GM12801 (cell line): Measurements from ENCODE around the gene CCL13.

Source experiments
- TF ChIP-seq, protein P1 (sequence below): IDR thresholded peaks from one replicate; pipeline ENCODE4 v1.5.1; 2011; ENCODE audit warnings: control low read depth; ENCODE audit not compliant: insufficient read length; ENCODE audit errors: extremely low read depth

The CCL13 gene

DNA sequence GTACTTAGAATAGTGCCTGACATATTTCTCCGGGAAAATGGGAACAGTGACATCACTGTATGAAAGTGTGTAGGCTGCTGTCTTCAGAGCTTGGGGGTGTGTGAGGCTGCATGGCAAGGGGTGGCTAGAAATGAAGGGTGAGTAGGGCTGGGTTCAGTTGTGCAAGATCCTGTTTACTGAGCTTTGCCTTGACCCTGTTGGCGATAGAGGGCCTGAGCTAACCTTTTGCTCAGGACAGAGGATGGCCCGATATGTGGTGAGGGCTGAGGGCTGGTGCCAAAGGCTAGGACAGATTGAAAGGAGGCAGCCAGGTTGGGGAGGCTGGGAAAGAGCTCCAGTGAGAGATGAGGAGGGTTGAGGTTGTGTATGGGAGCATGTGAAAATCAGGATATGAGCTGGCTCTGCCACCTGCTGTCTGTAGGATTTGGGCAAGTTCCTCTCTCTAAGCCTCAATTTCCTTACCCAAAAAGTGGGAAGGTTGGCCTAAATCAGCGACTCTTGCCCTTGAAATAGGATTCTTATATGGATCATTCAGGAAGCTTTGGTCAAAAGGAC is 12.7 kb downstream of the CCL13 start:
- TF ChIP-seq, protein P1, sequence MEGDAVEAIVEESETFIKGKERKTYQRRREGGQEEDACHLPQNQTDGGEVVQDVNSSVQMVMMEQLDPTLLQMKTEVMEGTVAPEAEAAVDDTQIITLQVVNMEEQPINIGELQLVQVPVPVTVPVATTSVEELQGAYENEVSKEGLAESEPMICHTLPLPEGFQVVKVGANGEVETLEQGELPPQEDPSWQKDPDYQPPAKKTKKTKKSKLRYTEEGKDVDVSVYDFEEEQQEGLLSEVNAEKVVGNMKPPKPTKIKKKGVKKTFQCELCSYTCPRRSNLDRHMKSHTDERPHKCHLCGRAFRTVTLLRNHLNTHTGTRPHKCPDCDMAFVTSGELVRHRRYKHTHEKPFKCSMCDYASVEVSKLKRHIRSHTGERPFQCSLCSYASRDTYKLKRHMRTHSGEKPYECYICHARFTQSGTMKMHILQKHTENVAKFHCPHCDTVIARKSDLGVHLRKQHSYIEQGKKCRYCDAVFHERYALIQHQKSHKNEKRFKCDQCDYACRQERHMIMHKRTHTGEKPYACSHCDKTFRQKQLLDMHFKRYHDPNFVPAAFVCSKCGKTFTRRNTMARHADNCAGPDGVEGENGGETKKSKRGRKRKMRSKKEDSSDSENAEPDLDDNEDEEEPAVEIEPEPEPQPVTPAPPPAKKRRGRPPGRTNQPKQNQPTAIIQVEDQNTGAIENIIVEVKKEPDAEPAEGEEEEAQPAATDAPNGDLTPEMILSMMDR, result no peak

DNA sequence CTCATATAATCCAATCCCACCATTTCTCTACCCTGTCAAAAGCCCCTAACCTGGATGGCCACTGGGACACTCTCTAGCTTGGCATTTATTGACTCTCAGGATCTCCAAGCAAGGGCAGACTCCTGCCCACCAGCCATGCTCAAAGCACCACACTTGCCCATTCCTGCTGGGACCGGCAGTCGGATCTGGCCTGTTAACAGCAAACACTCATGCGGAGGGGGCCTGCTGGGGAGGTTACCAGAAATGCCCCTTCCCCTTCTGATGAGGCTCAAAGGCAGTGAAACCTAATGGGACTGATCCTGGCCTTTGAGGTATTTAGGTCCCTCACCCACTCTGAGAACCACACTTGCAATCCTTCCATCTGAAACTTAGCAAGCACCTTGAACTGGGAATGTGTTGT is 13.3 kb downstream of the CCL13 start:
- TF ChIP-seq, protein P1, result no peak

DNA sequence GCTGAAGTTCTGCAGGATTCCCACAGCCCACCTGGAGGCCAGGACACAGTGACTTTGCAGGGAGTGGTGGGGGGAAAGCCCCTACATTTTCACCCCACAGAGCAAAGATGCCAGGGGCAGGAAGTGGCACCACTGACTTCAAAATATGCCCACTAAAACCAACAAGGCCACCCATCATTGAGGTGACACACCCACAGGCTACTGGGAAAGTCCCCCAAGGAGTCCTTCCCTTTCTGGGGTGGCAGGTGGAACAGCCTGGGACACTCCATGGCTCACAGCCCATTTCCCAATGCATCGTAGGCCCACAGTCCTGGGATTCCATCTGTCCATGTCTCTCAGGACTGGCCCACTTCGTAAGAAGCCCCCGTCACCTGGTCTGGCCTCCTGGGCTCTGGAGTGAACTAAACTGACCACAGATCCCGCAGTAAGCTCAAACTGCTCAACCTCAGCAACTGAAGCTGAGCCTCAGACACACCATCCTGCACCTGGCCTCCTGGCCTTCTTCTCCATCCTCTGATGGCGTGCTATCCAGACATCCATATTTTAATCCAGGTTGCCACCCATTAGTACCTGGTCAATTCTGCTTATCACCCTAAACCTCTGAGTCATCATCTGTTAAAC is 14.2 kb downstream of the CCL13 start:
- TF ChIP-seq, protein P1, result no peak

DNA sequence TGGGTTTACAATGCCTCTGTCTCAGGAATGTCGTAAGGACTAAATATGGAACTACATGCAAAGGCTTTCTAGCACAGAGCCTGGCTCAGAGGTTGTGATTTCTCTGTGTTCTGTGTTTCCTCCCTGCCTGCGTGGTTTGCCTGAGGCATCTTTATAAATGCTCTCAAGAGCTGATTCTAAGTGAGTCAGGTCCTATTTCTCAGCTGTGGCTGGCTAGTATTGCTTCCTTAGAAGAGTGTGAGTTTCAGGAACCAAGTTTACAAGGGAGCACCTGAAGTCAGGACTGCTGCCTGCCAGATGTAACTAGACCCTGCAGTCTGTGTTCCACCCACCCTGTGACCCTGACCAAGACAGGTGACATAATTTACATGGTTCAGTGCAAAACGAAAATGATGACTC is 14.7 kb downstream of the CCL13 start:
- TF ChIP-seq, protein P1, result no peak

DNA sequence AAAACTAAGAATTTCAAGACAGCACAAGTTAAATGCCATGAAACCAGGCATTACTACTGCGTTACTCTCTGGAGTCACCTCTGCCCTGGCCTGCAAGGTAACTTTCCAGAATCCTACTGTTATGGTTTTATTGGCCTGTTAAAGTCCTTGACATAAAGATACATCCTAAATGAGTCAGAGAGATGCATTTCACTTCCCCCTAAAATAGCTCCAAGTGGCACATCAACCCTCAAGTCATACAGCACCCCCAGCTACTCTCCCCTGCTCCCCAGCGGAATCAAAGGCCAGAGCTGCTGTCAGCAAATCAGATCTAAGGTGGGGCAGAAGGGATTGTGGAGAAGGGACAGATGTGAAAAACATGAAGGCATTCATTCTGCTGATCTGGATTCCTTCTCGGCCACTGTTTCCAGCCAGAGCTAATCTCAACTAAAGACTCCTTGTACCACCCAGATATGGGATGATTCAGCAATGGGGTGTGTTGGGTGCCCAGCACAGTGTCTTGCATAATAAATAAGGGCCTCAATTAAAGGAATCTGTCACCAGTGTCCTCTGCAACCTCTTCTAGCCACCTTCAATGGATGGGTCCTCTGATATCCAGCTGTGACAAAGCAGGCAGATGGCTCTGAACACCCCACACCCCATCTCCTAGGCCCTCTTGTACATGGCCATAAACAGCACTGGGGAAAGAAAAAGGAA is 15.3 kb downstream of the CCL13 start:
- TF ChIP-seq, protein P1, result no peak

DNA sequence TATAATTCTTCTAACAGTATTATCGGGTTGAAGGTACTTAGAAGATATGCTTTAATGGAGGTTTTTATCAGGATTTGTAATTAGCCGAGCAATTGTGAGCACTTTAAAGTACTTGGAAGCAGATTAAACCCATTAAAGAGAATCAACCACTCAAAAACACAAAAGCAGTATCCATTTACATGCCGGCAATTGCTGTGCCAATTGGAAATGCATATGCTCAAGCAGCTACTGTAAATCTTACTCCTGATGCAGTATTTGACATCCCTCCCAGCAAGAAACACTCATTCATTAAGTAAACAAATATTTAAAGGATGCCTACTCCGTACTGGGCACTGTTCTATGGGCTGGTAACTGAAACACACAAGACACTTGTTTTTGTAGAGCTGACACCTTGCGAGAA is 18.2 kb downstream of the CCL13 start:
- TF ChIP-seq, protein P1, result no peak

DNA sequence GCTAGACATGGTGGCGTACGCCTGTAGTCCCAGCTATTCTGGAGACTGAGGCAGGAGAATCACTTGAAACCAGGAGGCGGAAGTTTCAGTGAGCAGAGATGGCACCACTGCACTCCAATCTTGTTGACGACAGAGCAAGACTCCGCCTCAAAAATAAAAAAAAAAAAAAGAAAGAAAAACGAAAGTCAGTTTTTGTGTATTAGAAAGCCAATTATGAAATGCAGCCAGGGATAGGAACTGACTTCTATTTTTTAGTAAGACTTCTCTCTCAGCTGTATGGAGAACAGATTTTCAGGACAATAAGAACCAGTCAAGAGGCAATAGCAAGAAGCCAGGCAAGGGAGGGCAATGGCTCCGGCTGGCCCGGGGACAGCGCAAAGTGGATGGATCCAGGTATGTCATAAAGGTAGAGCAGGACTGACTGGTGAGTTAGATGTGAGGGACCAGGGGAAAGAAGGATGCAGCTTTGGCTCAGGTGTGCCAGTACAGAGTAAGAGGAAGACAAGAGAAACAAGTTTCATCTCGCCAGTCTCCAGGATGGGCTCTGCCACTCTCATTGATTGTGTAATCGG is 19.2 kb downstream of the CCL13 start:
- TF ChIP-seq, protein P1, result no peak
